ENCODE results near the gene SPI1.
A peak's percentile ranks its signal among the peaks of the same experiment; 100 is the strongest.

SPI1 gene

GRCh38 chr11:47350315-47350714, 28.0 kb downstream of the SPI1 start:
- no peak overlapping the region for H4K8ac ChIP-seq (ENCODE audit: low read depth, low read length)
- H3K79me1 ChIP-seq (ENCODE audit: low read depth, low read length) = no peaks in the 10 kb centered on the region
- H2BK5ac ChIP-seq (ENCODE audit: low read length) = no peak overlapping the region
- no peaks in the 10 kb centered on the region for H3K36me3 ChIP-seq (replicated peaks in 1 of 2; ENCODE audit: control insufficient read depth in 2 of 2, insufficient read depth in 2 of 2, low read length in 2 of 2)
- H3K4me1 ChIP-seq (ENCODE audit: control insufficient read depth in 2 of 2, insufficient read depth in 1 of 2, low read depth in 1 of 2, low read length in 2 of 2) = peaks cover 5% of the 10 kb centered on the region in 2 donors
- no peak for DNase-seq (ENCODE audit: low spot score)
- H2BK120ac ChIP-seq (ENCODE audit: low read depth, low read length) = no peak overlapping the region
- no peak overlapping the region for H3K23ac ChIP-seq (ENCODE audit: low read depth, low read length, poor library complexity)
- H2BK12ac ChIP-seq (ENCODE audit: low read length) = no peak overlapping the region
- H3K27me3 ChIP-seq (ENCODE audit: control insufficient read depth in 3 of 3, insufficient read depth in 3 of 3, low read depth in 1 of 3, low read length in 3 of 3) = peaks cover 0 to 38% (median 0%) of the 10 kb centered on the region in 3 experiments
- H3K4me3 ChIP-seq (ENCODE audit: low read length in 2 of 2) = no peak overlapping the region
- peak overlapping the region; percentile 97 for H2BK15ac ChIP-seq (ENCODE audit: low read length)
- H3K9ac ChIP-seq (ENCODE audit: low read depth, low read length, poor library complexity) = peak overlapping the region; percentile 47
- H4K91ac ChIP-seq (ENCODE audit: low read depth, low read length, poor library complexity) = no peak overlapping the region
- H3K4me2 ChIP-seq (ENCODE audit: insufficient read depth, low read length, poor library complexity, severe bottlenecking) = no peak overlapping the region
- H2AFZ ChIP-seq (ENCODE audit: low read length) = peak overlapping the region; percentile 66
- H3K9me3 ChIP-seq (replicated peaks in 1 of 2; ENCODE audit: control insufficient read depth in 2 of 2, insufficient read depth in 1 of 2, low read depth in 1 of 2, low read length in 2 of 2) = no peaks in the 10 kb centered on the region
- peak overlapping the region; percentile 27 for H3K18ac ChIP-seq (ENCODE audit: low read length)
- H3K27ac ChIP-seq (replicated peaks; ENCODE audit: low read length) = no peak overlapping the region
- no peak overlapping the region for H3K4ac ChIP-seq (ENCODE audit: low read length)
- H3K14ac ChIP-seq (ENCODE audit: low read length) = no peak overlapping the region
- no peak overlapping the region for H2AK5ac ChIP-seq (ENCODE audit: low read depth, low read length)
- no CpG with 5 or more reads among the region's 9 CpGs for WGBS, 2 donors (ENCODE audit: extremely low coverage in 2 of 2, insufficient read length in 2 of 2, insufficient replicate concordance in 1 of 2)

- no peak overlapping the region for H3K4me2 ChIP-seq (ENCODE audit: insufficient read depth, low read length, poor library complexity, severe bottlenecking)
- H3K14ac ChIP-seq (ENCODE audit: low read length) = peak overlapping the region; percentile 60
- peaks cover 0 to 42% (median 0%) of the 10 kb centered on the region in 3 experiments for H3K27me3 ChIP-seq (ENCODE audit: control insufficient read depth in 3 of 3, insufficient read depth in 3 of 3, low read depth in 1 of 3, low read length in 3 of 3)
- no CpG with 5 or more reads among the region's 23 CpGs for WGBS, 2 donors (ENCODE audit: extremely low coverage in 2 of 2, insufficient read length in 2 of 2, insufficient replicate concordance in 1 of 2)
- H3K4me3 ChIP-seq (ENCODE audit: low read length in 2 of 2) = no peak overlapping the region
- H3K23ac ChIP-seq (ENCODE audit: low read depth, low read length, poor library complexity) = no peak overlapping the region
- H2BK12ac ChIP-seq (ENCODE audit: low read length) = peak overlapping the region; percentile 86
- H3K79me1 ChIP-seq (ENCODE audit: low read depth, low read length) = no peaks in the 10 kb centered on the region
- H2BK15ac ChIP-seq (ENCODE audit: low read length) = peak overlapping the region; percentile 97
- no peak overlapping the region for H4K8ac ChIP-seq (ENCODE audit: low read depth, low read length)
- peaks cover 5 to 9% of the 10 kb centered on the region in 2 donors for H3K4me1 ChIP-seq (ENCODE audit: control insufficient read depth in 2 of 2, insufficient read depth in 1 of 2, low read depth in 1 of 2, low read length in 2 of 2)
- H3K9me3 ChIP-seq (replicated peaks in 1 of 2; ENCODE audit: control insufficient read depth in 2 of 2, insufficient read depth in 1 of 2, low read depth in 1 of 2, low read length in 2 of 2) = no peaks in the 10 kb centered on the region
- peak overlapping the region; percentile 62 for H2BK5ac ChIP-seq (ENCODE audit: low read length)
- no peak overlapping the region for H2BK120ac ChIP-seq (ENCODE audit: low read depth, low read length)
- H3K36me3 ChIP-seq (replicated peaks in 1 of 2; ENCODE audit: control insufficient read depth in 2 of 2, insufficient read depth in 2 of 2, low read length in 2 of 2) = no peaks in the 10 kb centered on the region
- peak overlapping the region; percentile 84 for H3K18ac ChIP-seq (ENCODE audit: low read length)
- peak overlapping the region; percentile 96 for H2AK5ac ChIP-seq (ENCODE audit: low read depth, low read length)
- H4K91ac ChIP-seq (ENCODE audit: low read depth, low read length, poor library complexity) = peak overlapping the region; percentile 87
- no peak overlapping the region for H3K27ac ChIP-seq (replicated peaks; ENCODE audit: low read length)
- H3K9ac ChIP-seq (ENCODE audit: low read depth, low read length, poor library complexity) = no peak overlapping the region
- DNase-seq (ENCODE audit: low spot score) = no peak
- peak overlapping the region; percentile 45 for H3K4ac ChIP-seq (ENCODE audit: low read length)
- no peak overlapping the region for H2AFZ ChIP-seq (ENCODE audit: low read length)
Measured at GRCh38 chr11:47349521-47350095, 28.7 kb downstream of the SPI1 start.

DNA sequence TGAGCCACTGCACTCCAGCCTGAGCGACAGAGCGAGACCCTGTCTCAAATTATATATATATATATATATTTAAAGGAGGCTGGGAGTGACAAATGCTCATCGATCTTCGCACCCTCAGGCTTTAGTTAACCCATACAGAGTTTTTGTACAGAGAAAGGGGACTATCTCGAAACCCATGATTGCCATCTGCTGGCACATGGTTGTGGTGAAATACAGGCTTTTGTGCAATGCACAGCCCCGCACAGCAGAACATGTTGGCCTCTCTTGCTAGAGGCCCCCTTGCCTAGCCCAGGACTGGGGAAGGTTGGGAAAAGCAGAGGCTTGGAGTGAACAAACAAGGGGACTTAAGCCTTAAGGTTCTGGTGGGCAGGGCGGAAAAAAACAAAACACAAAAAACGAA, 29.5 kb downstream of the SPI1 start:
- peaks cover 0 to 48% (median 0%) of the 10 kb centered on the region in 3 experiments for H3K27me3 ChIP-seq (ENCODE audit: control insufficient read depth in 3 of 3, insufficient read depth in 3 of 3, low read depth in 1 of 3, low read length in 3 of 3)
- no peak overlapping the region for H2BK120ac ChIP-seq (ENCODE audit: low read depth, low read length)
- H3K4me2 ChIP-seq (ENCODE audit: insufficient read depth, low read length, poor library complexity, severe bottlenecking) = no peak overlapping the region
- DNase-seq (ENCODE audit: low spot score) = no peak
- no peak overlapping the region for H2BK5ac ChIP-seq (ENCODE audit: low read length)
- no CpG with 5 or more reads among the region's 8 CpGs for WGBS, 2 donors (ENCODE audit: extremely low coverage in 2 of 2, insufficient read length in 2 of 2, insufficient replicate concordance in 1 of 2)
- no peak overlapping the region for H2AK5ac ChIP-seq (ENCODE audit: low read depth, low read length)
- peaks cover 5 to 9% of the 10 kb centered on the region in 2 donors for H3K4me1 ChIP-seq (ENCODE audit: control insufficient read depth in 2 of 2, insufficient read depth in 1 of 2, low read depth in 1 of 2, low read length in 2 of 2)
- no peak overlapping the region for H2BK12ac ChIP-seq (ENCODE audit: low read length)
- no peak overlapping the region for H3K23ac ChIP-seq (ENCODE audit: low read depth, low read length, poor library complexity)
- no peak overlapping the region for H3K27ac ChIP-seq (replicated peaks; ENCODE audit: low read length)
- no peak overlapping the region for H2BK15ac ChIP-seq (ENCODE audit: low read length)
- H4K8ac ChIP-seq (ENCODE audit: low read depth, low read length) = no peak overlapping the region
- H3K18ac ChIP-seq (ENCODE audit: low read length) = no peak overlapping the region
- peaks cover 2% of the 10 kb centered on the region for H3K79me1 ChIP-seq (ENCODE audit: low read depth, low read length)
- H3K14ac ChIP-seq (ENCODE audit: low read length) = no peak overlapping the region
- no peaks in the 10 kb centered on the region for H3K9me3 ChIP-seq (replicated peaks in 1 of 2; ENCODE audit: control insufficient read depth in 2 of 2, insufficient read depth in 1 of 2, low read depth in 1 of 2, low read length in 2 of 2)
- no peak overlapping the region for H3K9ac ChIP-seq (ENCODE audit: low read depth, low read length, poor library complexity)
- H4K91ac ChIP-seq (ENCODE audit: low read depth, low read length, poor library complexity) = no peak overlapping the region
- H3K4ac ChIP-seq (ENCODE audit: low read length) = no peak overlapping the region
- H3K4me3 ChIP-seq (ENCODE audit: low read length in 2 of 2) = no peak overlapping the region
- H3K36me3 ChIP-seq (replicated peaks in 1 of 2; ENCODE audit: control insufficient read depth in 2 of 2, insufficient read depth in 2 of 2, low read length in 2 of 2) = no peaks in the 10 kb centered on the region
- peak overlapping the region; percentile 69 for H2AFZ ChIP-seq (ENCODE audit: low read length)

- peaks cover 0 to 48% (median 0%) of the 10 kb centered on the region in 3 experiments for H3K27me3 ChIP-seq (ENCODE audit: control insufficient read depth in 3 of 3, insufficient read depth in 3 of 3, low read depth in 1 of 3, low read length in 3 of 3)
- H3K14ac ChIP-seq (ENCODE audit: low read length) = no peak overlapping the region
- peak overlapping the region; percentile 88 for H3K18ac ChIP-seq (ENCODE audit: low read length)
- H2BK15ac ChIP-seq (ENCODE audit: low read length) = peak overlapping the region; percentile 98
- peak overlapping the region; percentile 99 for H4K91ac ChIP-seq (ENCODE audit: low read depth, low read length, poor library complexity)
- H2BK12ac ChIP-seq (ENCODE audit: low read length) = peak overlapping the region; percentile 98
- peak overlapping the region; percentile 92 for H4K8ac ChIP-seq (ENCODE audit: low read depth, low read length)
- peak overlapping the region; percentile 70 for H3K9ac ChIP-seq (ENCODE audit: low read depth, low read length, poor library complexity)
- H3K9me3 ChIP-seq (replicated peaks in 1 of 2; ENCODE audit: control insufficient read depth in 2 of 2, insufficient read depth in 1 of 2, low read depth in 1 of 2, low read length in 2 of 2) = no peaks in the 10 kb centered on the region
- no peak overlapping the region for H3K23ac ChIP-seq (ENCODE audit: low read depth, low read length, poor library complexity)
- H3K79me1 ChIP-seq (ENCODE audit: low read depth, low read length) = peaks cover 2% of the 10 kb centered on the region
- peak overlapping the region; percentile 89 for H2AK5ac ChIP-seq (ENCODE audit: low read depth, low read length)
- WGBS, 2 donors (ENCODE audit: extremely low coverage in 2 of 2, insufficient read length in 2 of 2, insufficient replicate concordance in 1 of 2) = no CpG with 5 or more reads among the region's 24 CpGs
- no peak overlapping the region for H2AFZ ChIP-seq (ENCODE audit: low read length)
- no peak overlapping the region for H3K27ac ChIP-seq (replicated peaks; ENCODE audit: low read length)
- peak overlapping the region; percentile 89 for H2BK120ac ChIP-seq (ENCODE audit: low read depth, low read length)
- no peak overlapping the region for H3K4me3 ChIP-seq (ENCODE audit: low read length in 2 of 2)
- no peak overlapping the region for H3K4ac ChIP-seq (ENCODE audit: low read length)
- peak overlapping the region; percentile 96 for H2BK5ac ChIP-seq (ENCODE audit: low read length)
- no peak overlapping the region for H3K4me2 ChIP-seq (ENCODE audit: insufficient read depth, low read length, poor library complexity, severe bottlenecking)
- H3K36me3 ChIP-seq (replicated peaks in 1 of 2; ENCODE audit: control insufficient read depth in 2 of 2, insufficient read depth in 2 of 2, low read length in 2 of 2) = no peaks in the 10 kb centered on the region
- DNase-seq (ENCODE audit: low spot score) = no peak
- H3K4me1 ChIP-seq (ENCODE audit: control insufficient read depth in 2 of 2, insufficient read depth in 1 of 2, low read depth in 1 of 2, low read length in 2 of 2) = peaks cover 5 to 9% of the 10 kb centered on the region in 2 donors
Measured at GRCh38 chr11:47348131-47348802, 30.1 kb downstream of the SPI1 start.
